Measurements from ENCODE around the gene SLC1A7. TPM values are rescaled to one million over a fixed set of nuclear protein-coding genes. Genes with fewer than 3 reads are reported as not detected.

SLC1A7 gene
- total and polyA plus RNA-seq, 2 of the 13 experiments (the other 11 are each of a cell fraction or from before 2014, with no cell fraction given): 0.04 to 2.0 TPM

DNA sequence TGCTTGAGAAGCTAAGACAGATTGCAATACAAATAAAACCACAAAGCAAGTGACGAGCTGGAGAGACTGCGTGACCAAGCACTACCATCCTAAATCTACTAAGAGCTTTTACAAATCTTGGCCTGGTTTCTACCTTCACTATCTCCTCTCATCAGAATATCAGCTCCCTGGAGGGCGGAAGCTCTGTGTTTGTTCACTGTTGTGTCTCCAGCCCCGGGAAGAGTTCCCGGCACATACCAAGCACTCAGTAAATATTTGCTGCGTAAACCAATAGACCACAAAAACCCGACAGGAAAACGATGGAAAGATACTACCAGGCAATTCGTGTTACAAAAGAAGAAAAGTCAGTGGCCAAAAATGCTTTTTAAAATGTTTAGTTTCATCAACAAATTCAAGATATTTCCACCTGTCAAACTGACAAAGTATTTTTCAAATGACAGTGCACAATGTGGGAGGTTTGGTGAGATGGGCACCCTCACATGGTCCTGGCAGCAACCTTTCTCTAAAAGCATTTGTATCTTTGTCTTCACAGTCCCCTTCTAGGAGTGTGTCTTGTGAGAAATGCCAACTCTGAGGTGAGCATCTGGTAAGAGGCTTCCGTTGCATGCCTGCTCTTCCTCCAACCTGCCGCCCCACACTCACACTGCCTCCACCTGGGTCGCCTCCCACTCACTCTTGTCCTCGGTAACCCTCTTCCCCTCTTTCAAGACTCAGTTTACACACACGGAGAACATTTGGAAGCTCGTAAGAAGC, 34.7 kb downstream of the SLC1A7 start (continued):
- TF ChIP-seq ZNF296 (CRISPR knock-in tag; conservative IDR thresholded peaks at IDR 0.05) (no peak), ELF3 (CRISPR knock-in tag; IDR thresholded peaks at IDR 0.05) (peak; percentile 93), RXRA (CRISPR knock-in tag; IDR thresholded peaks at IDR 0.05) (peak; percentile 73; the same call in 1 of the 2 replicates), ZBTB7A (CRISPR knock-in tag; IDR thresholded peaks at IDR 0.05) (no peak), DNMT3B (CRISPR knock-in tag; conservative IDR thresholded peaks at IDR 0.05) (no peak), ZNF136 (CRISPR knock-in tag; IDR thresholded peaks at IDR 0.05; ENCODE audit: low read depth) (peak; percentile 74; the same call in 1 of the 2 replicates), NCOA2 (CRISPR knock-in tag; IDR thresholded peaks at IDR 0.05) (peak; percentile 93), ZEB1 (IDR thresholded peaks at IDR 0.05; ENCODE audit: insufficient replicate concordance, low read depth) (peak; percentile 55), ZNF615 (CRISPR knock-in tag; IDR thresholded peaks at IDR 0.05; ENCODE audit: borderline replicate concordance) (no peak), TCF7 (IDR thresholded peaks at IDR 0.05; ENCODE audit: low read depth) (peak; percentile 69), ZNF205 (CRISPR knock-in tag; IDR thresholded peaks at IDR 0.05) (peak; percentile 98), ZNF776 (CRISPR knock-in tag; IDR thresholded peaks at IDR 0.05) (no peak), TBX3 (IDR thresholded peaks at IDR 0.05; ENCODE audit: borderline replicate concordance) (peak; percentile 94), ZNF326 (CRISPR knock-in tag; IDR thresholded peaks at IDR 0.05; ENCODE audit: borderline replicate concordance) (no peak), ZNF317 (CRISPR knock-in tag; IDR thresholded peaks at IDR 0.05) (peak; percentile 68), MTF2 (CRISPR knock-in tag; IDR thresholded peaks at IDR 0.05; ENCODE audit: borderline replicate concordance) (no peak), KLF6 (CRISPR knock-in tag; IDR thresholded peaks at IDR 0.05) (peak; percentile 62; the same call in 1 of the 2 replicates), ZNF10 (CRISPR knock-in tag; IDR thresholded peaks at IDR 0.05; ENCODE audit: borderline replicate concordance, low read depth) (no peak), ZNF75D (CRISPR knock-in tag; IDR thresholded peaks at IDR 0.05; ENCODE audit: borderline replicate concordance) (no peak), THAP11 (CRISPR knock-in tag; IDR thresholded peaks at IDR 0.05) (peak; percentile 72), MTF1 (CRISPR knock-in tag; IDR thresholded peaks at IDR 0.05) (no peak), ZNF30 (CRISPR knock-in tag; IDR thresholded peaks at IDR 0.05) (no peak), GATA4 (IDR thresholded peaks at IDR 0.05; ENCODE audit: borderline replicate concordance, low read depth) (peak; percentile 92)
- TF ChIP-seq, protein P1, sequence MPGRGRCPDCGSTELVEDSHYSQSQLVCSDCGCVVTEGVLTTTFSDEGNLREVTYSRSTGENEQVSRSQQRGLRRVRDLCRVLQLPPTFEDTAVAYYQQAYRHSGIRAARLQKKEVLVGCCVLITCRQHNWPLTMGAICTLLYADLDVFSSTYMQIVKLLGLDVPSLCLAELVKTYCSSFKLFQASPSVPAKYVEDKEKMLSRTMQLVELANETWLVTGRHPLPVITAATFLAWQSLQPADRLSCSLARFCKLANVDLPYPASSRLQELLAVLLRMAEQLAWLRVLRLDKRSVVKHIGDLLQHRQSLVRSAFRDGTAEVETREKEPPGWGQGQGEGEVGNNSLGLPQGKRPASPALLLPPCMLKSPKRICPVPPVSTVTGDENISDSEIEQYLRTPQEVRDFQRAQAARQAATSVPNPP (CRISPR knock-in tag; IDR thresholded peaks at IDR 0.05): peak; percentile 79; the same call in 1 of the 2 replicates
- TF ChIP-seq, protein P2, sequence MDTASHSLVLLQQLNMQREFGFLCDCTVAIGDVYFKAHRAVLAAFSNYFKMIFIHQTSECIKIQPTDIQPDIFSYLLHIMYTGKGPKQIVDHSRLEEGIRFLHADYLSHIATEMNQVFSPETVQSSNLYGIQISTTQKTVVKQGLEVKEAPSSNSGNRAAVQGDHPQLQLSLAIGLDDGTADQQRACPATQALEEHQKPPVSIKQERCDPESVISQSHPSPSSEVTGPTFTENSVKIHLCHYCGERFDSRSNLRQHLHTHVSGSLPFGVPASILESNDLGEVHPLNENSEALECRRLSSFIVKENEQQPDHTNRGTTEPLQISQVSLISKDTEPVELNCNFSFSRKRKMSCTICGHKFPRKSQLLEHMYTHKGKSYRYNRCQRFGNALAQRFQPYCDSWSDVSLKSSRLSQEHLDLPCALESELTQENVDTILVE (CRISPR knock-in tag; IDR thresholded peaks at IDR 0.05): peak; percentile 92
- TF ChIP-seq, protein P3, sequence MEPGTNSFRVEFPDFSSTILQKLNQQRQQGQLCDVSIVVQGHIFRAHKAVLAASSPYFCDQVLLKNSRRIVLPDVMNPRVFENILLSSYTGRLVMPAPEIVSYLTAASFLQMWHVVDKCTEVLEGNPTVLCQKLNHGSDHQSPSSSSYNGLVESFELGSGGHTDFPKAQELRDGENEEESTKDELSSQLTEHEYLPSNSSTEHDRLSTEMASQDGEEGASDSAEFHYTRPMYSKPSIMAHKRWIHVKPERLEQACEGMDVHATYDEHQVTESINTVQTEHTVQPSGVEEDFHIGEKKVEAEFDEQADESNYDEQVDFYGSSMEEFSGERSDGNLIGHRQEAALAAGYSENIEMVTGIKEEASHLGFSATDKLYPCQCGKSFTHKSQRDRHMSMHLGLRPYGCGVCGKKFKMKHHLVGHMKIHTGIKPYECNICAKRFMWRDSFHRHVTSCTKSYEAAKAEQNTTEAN (CRISPR knock-in tag; conservative IDR thresholded peaks at IDR 0.05): peak; percentile 64; the same call in 1 of the 2 replicates
- TF ChIP-seq, protein P4, sequence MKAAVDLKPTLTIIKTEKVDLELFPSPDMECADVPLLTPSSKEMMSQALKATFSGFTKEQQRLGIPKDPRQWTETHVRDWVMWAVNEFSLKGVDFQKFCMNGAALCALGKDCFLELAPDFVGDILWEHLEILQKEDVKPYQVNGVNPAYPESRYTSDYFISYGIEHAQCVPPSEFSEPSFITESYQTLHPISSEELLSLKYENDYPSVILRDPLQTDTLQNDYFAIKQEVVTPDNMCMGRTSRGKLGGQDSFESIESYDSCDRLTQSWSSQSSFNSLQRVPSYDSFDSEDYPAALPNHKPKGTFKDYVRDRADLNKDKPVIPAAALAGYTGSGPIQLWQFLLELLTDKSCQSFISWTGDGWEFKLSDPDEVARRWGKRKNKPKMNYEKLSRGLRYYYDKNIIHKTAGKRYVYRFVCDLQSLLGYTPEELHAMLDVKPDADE (CRISPR knock-in tag; IDR thresholded peaks at IDR 0.05): no peak

Measured in HepG2 (cell line).